Mesothelial cell of epicardium (in vitro differentiated cells): Measurements from ENCODE around the gene RPL32. TPM values are rescaled to one million over a fixed set of nuclear protein-coding genes. Genes with fewer than 3 reads are reported as not detected.

Source experiments
- DNase-seq, 2 experiments: peaks; one replicate each; pipeline ENCODE4 v3.0.0; 2021; ENCODE audit warnings: low spot score in 2 of 2; ENCODE audit not compliant: unreplicated experiment in 2 of 2
- H3K27ac Mint-ChIP-seq: 2 replicates; pipeline ENCODE4 v1.8.0; 2021; ENCODE audit warnings: mixed read lengths
- H3K27me3 Mint-ChIP-seq: 2 replicates; pipeline ENCODE4 v1.8.0; 2021; ENCODE audit warnings: low read depth, mixed read lengths
- H3K36me3 Mint-ChIP-seq: 2 replicates; pipeline ENCODE4 v1.8.0; 2021; ENCODE audit warnings: mixed read lengths
- H3K4me1 Mint-ChIP-seq: 2 replicates; pipeline ENCODE4 v1.8.0; 2021; ENCODE audit warnings: mixed read lengths
- H3K4me3 Mint-ChIP-seq: 2 replicates; pipeline ENCODE4 v1.8.0; 2021; ENCODE audit warnings: mild to moderate bottlenecking, moderate library complexity, mixed read lengths
- H3K9me3 Mint-ChIP-seq: 2 replicates; pipeline ENCODE4 v1.8.0; 2021; ENCODE audit warnings: mixed read lengths
- total RNA-seq: library from RNA; stranded (reverse); gene quantifications from 3 replicates; pipeline ENCODE4 v1.2.1, GENCODE V29; 2021
- TF ChIP-seq, protein P1 (sequence below): fragments of 200-600 bp; sonication (generic); IDR thresholded peaks from one replicate; pipeline ENCODE4 v1.5.0; 2021; ENCODE audit warnings: antibody characterized with exemption; ENCODE audit not compliant: unreplicated experiment

The RPL32 gene
- total RNA-seq, 1 donor from 2014 or later: 1,710 TPM

DNA sequence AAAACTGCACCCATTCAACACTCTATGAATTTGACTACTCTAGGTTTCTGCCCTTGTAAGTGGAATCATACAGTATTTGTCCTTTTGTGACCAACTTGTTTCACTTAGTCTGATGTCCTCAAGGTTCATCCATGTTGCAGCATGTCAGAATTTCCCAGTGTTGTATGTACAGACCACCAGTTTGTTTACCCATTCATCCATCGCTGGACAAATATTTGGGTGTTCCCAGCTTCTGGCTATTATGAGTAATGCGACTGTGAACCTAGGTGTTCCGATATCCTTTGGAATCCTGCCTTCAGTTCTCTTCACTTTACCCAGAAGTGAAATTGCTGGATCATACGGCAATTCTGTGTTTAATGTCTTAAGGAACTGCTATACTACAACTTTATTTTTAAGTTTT lies 12.6 kb downstream of the RPL32 start:
- H3K27me3 Mint-ChIP-seq: no peaks in the 10 kb centered on the region
- no peak overlapping the region for H3K27ac Mint-ChIP-seq
- H3K36me3 Mint-ChIP-seq: peaks cover 20% of the 10 kb centered on the region
- no peaks in the 10 kb centered on the region for H3K4me1 Mint-ChIP-seq
- TF ChIP-seq, protein P1, sequence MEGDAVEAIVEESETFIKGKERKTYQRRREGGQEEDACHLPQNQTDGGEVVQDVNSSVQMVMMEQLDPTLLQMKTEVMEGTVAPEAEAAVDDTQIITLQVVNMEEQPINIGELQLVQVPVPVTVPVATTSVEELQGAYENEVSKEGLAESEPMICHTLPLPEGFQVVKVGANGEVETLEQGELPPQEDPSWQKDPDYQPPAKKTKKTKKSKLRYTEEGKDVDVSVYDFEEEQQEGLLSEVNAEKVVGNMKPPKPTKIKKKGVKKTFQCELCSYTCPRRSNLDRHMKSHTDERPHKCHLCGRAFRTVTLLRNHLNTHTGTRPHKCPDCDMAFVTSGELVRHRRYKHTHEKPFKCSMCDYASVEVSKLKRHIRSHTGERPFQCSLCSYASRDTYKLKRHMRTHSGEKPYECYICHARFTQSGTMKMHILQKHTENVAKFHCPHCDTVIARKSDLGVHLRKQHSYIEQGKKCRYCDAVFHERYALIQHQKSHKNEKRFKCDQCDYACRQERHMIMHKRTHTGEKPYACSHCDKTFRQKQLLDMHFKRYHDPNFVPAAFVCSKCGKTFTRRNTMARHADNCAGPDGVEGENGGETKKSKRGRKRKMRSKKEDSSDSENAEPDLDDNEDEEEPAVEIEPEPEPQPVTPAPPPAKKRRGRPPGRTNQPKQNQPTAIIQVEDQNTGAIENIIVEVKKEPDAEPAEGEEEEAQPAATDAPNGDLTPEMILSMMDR: no peak
- no peak overlapping the region for H3K4me3 Mint-ChIP-seq
- DNase-seq: no peak
- no peaks in the 10 kb centered on the region for H3K9me3 Mint-ChIP-seq

DNA sequence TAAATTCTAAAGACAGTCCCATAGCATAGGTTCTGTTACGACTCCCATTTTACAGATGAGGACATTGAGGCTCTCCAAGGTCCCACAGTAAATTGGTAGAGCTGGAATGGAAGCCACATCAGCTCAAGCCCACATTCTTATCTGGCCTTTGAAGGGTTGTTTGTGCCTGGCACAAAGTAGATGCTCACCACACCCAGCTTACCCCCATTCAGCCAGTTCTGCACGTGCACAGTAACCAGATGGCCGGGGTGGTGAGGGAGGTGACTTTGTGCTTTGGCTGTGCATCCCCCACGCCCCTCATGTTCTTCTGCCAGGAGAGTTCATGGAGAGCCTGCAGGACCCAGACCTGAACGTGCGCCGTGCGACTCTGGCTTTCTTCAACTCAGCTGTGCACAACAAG lies 16.2 kb downstream of the RPL32 start:
- Mint-ChIP-seq H3K4me1 (peaks cover 2% of the 10 kb centered on the region), H3K27ac (no peak overlapping the region), H3K9me3 (no peaks in the 10 kb centered on the region), H3K36me3 (peaks cover 7% of the 10 kb centered on the region), H3K27me3 (no peaks in the 10 kb centered on the region), H3K4me3 (no peak overlapping the region)
- TF ChIP-seq, protein P1: no peak
- DNase-seq: no peak

DNA sequence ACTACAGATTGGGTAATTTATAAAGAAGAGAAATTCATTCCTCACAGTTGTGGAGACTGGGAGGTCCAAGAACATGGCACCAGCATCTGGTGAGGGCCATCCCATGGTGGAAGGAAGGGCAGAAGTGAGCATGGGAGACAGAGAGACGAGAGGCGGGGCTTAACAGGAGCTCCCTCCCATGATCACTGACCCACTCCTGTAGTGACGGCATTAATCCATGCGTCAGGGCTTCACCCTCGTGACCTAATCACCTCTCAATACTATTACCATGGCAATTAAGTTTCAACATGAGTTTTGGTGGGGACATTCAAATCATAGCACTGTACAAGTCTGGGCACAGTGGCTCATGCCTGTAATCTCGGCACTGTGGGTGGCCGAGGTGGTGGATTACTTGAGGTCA lies 17.1 kb downstream of the RPL32 start:
- Mint-ChIP-seq H3K36me3 (peaks cover 11% of the 10 kb centered on the region), H3K27me3 (no peaks in the 10 kb centered on the region), H3K27ac (no peak overlapping the region), H3K4me1 (peaks cover 2% of the 10 kb centered on the region), H3K9me3 (no peaks in the 10 kb centered on the region), H3K4me3 (no peak overlapping the region)
- TF ChIP-seq, protein P1: no peak
- no peak for DNase-seq

DNA sequence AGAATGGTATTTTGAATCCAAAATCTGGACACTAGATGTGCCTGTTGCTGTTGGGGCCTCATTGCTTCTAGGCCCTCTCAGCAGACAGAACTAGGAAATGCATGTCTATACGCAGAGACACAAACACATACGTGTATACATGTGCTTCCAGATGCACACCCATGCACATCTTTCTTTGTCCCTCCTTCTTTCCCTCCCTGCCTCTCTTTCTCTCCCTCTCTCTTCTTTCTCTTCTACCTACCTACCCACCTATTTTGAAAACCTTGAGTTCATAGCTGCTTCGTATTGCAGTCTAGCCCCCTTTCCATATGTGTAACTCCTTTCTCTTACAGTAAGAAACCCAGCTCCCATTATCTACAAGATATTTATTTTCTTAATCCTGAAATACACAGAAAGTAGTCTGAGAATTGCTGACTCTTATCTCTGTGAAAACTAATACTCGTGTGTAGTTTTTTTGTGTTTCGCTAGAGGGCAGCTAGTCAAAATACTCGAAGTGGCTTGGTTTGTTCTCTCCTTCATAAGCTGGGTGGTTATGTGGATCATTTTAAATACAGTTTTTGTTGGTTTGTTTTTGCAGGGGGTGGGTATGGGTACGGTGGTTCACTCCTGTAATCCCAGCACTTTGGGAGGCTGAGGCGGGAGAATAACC lies 18.5 kb downstream of the RPL32 start:
- H3K9me3 Mint-ChIP-seq: no peaks in the 10 kb centered on the region
- peaks cover 8% of the 10 kb centered on the region for H3K36me3 Mint-ChIP-seq
- no peak for DNase-seq
- peak overlapping the region; percentile 57 for H3K27ac Mint-ChIP-seq
- no peak overlapping the region for H3K4me3 Mint-ChIP-seq
- H3K4me1 Mint-ChIP-seq: peaks cover 2% of the 10 kb centered on the region
- TF ChIP-seq, protein P1: no peak
- no peaks in the 10 kb centered on the region for H3K27me3 Mint-ChIP-seq

DNA sequence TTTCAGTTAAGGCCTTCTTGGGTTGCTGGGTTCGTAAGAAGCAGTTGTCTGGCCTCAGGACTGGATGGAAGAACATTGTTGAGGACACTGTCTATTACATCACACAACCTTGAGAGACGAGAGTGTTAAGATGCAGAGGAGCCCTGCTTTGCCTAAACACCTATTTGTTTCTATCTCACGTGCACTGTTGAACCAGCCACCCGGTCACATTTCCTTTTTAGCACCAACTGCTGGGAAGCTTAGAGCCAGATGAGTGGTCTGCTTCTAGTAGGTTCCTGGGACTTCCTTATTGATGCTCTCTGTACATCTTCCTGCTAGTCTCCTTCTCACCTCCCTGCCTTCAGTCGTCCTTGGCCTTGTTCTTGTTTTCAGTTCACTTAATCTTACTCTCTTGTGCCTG lies 22.6 kb downstream of the RPL32 start:
- H3K27ac Mint-ChIP-seq: no peak overlapping the region
- no peak for DNase-seq
- peaks cover 7% of the 10 kb centered on the region for H3K36me3 Mint-ChIP-seq
- H3K4me3 Mint-ChIP-seq: no peak overlapping the region
- no peaks in the 10 kb centered on the region for H3K9me3 Mint-ChIP-seq
- H3K27me3 Mint-ChIP-seq: no peaks in the 10 kb centered on the region
- TF ChIP-seq, protein P1: no peak
- H3K4me1 Mint-ChIP-seq: peaks cover 2% of the 10 kb centered on the region

DNA sequence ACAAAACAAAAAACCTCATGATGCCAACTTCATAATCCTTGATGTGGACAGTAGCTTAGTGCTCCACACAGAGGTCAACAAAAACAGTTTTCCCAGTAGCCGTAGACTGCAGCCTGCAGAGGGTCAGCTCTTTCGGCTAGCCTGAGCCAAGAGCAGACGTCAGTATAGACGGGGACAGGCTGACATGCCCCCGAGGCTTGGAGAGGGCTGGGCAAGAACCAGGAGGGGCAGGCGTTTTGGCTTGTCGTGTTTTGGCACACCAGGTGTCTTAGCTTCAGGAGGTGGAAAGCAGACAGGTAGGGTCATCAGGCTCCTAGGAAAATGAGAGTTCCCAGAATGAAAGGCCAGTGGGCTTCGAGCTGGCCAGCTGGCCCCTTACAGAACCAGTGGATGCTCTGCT lies 23.1 kb downstream of the RPL32 start:
- Mint-ChIP-seq H3K27ac (no peak overlapping the region), H3K36me3 (peaks cover 7% of the 10 kb centered on the region), H3K4me1 (peaks cover 2% of the 10 kb centered on the region), H3K27me3 (no peaks in the 10 kb centered on the region), H3K9me3 (no peaks in the 10 kb centered on the region), H3K4me3 (no peak overlapping the region)
- TF ChIP-seq, protein P1: no peak
- DNase-seq: no peak
